HG03571 (cell line): Measurements from ENCODE around the gene CEBPG.

Source experiments
- ATAC-seq: cut with Tn5 transposase; IDR thresholded peaks from one replicate; pipeline ENCODE4 v1.9.1; 2021; ENCODE audit not compliant: unreplicated experiment

CEBPG gene

DNA sequence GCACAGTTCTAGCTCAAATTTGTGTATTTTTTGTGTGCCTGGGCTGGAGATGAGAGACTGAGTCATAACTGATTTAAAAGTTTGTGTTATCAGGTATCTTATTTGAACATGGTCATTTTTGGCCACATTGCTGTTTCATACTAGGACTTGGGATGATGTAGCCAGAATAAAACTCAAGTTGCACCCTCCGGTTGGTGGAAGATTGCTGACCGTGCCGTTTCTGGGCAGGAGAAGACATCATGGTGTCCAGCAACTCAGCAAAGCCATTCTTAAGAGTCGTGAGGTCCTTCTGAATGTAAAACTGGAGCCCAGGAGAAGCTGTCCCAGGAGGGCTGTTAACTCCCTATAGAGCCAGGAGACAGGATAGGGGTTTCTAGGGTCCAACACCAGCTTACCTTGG, 7.6 kb downstream of the CEBPG start:
- no peak for ATAC-seq

DNA sequence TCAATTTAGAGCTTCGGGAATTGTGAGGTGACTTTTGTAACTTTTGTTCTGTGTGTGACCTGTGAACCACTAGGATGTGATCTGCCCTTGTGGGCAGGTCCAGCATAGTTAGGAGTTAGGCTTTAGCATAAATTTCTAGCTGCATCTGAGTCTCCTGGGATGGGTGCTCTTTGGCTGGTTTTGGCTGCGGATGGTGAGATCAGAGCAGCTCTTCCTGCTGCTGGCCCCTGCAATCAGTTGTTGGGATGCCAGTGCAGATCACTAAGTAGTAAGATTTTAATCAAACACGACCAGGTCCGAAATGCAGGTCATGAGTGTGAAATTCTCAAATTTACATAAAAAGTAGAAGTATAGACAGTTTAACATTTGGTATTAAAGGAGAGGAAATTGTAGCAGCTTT, 8.5 kb downstream of the CEBPG start:
- ATAC-seq, result no peak

DNA sequence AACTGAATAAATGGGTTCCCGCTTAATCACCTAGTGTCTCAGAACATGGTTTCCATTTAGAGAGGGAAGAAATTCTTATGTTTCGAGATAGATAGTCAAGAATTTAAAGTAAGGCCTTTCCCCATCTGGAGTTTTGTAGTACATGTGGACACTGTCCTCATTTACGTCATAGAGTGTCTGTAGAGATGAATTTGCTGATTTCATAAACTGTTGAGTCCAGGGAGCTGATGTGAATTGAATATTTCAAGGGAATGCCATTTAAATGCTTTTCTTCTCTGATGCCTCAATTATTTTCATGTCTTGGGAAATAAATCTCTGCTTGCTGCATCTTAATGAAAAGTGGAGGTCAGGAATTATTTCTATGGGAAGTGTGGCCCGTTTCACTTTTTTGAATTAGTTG, 9.5 kb downstream of the CEBPG start:
- ATAC-seq, result no peak

DNA sequence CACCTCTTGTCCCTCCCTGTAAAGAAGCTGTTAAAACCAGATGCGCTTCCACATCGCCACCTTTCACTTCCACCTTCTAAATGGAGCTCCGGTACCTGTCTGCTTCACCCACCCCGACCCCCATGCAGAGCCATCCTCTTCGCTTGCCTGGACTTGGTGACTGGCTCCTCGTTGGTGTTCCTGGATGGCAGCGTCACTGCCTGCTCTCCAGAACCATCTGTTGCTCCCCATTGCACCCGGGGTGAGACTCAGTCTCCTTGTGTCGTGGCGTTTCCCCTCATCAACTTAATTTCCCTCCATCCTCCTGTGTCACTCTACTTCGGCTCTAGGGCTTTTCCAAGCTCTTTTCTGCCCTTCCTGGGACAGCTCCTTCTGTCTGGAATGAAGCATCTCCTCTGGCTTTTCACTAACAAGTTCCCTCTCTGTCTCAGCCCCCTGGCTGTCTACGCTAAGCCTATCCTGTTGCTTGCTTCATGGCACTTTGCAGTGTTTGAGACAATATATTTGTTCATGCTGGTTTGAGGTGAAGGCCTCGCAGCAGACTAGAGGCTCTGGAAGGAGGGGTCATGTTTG, 10.3 kb downstream of the CEBPG start:
- no peak for ATAC-seq

DNA sequence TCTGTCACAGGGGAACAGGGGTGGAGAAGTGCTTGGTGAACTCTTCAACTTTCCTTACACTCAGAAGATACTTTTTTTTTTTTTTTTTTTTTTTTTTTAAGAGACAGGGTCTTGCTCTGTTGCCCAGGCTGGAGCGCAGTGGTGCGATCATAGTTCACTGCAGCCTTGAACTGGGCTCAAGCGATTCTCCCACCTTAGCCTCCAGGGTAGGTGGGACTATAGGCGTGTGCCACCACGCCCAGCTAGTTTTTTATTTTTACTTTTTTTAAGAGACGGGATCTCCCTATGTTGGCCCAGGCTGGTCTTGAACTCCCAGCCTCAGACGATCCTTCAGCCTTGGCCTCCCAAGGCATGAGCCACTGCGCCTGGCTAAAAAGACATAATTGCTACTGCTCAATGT, 11.5 kb downstream of the CEBPG start:
- no peak for ATAC-seq

DNA sequence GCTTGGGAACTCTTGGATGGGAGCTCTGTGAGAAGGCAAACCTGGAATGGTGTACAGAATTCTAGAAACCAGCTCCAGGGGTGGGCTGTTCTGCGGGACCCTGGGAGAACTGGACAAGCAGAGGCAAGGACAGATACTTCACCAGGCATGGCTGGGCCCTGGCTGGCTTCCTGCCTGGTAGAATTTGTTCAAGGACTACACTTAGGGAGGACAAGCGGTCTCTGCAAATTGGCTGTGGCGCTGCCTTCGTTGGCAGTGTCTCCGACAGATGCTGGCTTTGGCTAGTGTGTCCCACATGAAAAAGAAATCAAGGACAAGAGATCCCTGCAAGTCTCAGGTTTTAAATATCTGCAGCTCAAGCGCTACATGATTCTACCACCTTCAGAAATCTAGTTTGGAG, 12.4 kb downstream of the CEBPG start:
- ATAC-seq, result no peak

DNA sequence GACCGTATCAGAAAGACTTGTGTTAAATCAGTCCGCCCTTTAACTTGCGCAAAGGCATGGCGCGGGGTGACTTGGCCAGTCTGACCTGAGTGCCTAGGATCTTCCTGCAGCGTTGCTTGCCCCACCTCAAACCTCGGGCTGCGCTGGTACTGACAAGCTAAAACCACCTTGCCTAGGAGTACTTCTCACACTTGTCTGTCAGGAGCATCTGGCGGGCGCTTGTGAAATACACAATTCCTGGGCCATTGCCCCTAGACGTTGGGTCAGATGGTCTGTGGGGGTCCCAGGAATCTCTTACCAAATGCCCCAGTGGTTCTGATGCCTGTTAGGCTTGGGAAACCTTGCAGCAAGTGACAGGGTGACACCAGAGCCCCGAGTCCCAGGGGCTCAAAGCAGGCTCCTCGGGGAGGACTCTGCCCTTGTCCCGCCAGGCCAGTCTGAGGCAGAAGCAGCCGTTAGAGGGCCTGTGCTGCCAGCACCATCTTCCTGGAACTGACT, 12.9 kb downstream of the CEBPG start:
- ATAC-seq, result no peak

DNA sequence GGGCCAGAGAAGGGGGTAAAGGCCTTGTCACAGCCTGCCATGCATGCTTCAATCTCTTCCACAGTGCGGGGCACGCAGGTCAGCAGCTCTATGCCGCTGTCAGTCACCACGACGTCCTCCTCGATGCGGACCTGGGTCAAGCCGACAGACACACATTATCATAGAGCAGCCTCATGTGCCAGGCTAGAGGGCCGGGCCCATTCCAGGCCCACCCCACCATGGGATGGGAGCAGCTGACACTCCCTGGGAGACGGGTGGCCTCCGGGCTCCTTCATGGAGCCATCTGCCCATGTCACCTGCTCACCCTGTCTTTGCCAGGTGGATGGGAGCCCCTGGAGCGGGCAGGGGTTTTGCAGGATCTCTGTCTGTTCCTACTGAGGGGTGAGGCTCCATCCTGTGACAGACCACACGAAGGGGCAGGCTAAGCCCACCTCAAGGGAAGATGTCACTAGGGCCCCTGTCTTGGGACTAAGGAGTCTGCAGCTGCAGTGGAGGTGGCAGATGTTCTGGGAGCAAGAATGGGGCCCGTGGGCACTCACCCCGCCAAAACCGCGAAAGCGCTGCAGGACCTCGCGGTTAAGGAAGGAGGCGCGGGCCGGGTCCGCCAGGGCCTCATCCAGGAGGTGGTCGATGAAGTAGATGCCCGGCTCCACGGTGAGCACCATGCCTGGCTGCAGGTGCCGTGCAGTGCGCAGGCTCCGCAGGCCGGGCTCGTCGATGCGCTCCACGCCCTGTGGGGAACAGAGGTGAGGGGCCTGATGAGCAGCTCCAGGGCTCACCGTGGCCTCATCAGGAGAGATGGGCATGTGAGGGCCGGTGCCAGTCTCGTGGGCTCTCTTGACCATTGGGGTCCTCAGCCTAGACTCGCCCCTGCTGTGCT, 14.1 kb downstream of the CEBPG start:
- no peak for ATAC-seq

DNA sequence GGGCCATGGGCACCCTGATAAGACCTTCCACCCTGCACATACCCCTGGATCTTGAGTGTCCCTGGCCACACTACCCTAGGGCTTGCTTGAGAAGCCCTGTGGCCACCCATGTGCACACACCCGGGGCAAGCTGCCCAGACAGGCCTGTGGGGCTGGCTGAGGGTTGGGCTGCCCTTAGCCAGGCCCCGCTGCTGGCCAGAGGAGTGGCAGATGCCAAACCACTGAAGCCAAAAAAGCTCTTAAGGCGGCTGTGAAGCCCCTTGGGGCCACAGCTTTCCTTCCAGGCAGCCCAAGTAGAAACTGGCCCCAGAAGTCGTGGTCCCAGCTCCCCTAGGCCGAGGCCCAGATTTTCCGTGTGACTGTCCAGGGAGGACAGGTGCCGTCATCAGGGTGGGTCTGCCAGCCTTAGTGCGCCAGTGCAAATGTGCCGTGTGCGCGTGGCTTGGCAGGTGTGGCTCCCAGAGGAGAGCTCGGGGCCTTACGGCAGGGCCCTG, 14.8 kb downstream of the CEBPG start:
- ATAC-seq, result no peak

DNA sequence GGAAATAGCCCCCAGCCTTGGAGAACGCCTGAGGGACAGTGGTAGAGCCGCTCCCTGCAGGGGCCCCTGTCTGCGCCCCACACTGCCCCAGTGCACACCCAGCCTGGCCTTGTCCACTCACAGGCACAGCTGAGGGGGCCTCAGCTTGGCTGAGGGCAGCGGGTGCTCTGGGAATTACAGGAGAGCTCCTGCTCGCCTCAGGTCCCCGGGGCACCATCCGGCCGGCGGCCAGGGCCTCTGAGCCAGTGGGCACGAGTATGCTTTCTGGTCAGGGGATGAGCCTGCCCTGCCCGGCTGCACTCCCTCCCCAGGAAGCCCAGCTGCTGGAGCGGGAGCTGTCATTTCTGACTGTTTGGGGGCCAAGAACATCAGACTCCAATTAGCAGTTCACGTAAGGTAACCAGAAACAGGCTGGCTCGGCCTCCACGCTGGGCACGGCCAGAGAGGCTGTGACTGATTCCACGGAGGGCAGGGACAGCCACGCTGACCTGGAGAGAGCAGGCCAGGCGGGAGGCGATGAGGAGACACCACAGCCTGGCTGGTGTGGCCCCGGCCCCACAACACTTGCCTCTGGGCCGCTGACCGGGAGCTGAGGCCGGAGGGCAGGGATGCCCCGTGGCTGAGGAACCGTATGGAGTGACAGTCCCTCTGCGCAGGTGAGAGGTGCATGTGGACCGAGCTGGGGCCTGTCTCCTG, 15.4 kb downstream of the CEBPG start:
- ATAC-seq, result no peak

DNA sequence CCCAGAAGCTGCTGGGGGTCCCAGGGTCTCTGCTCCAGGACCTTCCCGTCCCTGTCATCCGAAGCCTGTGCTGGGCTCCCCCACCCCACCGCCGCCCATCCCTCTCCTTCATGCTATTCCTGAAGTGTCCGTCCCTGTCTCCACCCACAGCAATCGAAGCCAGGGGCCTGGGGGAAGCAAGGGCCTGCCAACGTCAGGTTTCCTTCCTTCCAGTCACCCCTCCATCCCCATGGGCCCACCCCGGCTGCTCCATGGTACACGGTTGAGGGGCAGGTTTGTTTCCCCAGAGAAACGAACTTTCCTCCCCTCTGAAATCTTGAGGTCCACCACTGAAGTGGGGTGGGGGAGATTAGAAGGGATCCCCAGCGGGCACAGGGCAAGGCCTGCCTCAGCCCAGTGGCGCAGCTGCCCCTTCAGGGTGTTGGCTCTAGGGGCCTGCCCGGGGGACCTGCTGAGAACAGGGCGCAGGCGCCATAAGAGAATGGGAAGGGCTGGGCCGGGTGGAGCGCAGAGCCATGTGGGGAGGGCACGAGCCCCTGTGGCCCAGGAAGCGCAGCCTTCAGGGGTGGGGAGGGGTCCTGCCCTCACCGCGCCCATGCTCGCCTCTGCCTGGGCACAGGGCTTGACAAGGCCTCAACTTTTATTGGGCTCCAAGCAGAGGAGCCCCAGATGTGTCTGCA, 16.1 kb downstream of the CEBPG start:
- no peak for ATAC-seq

DNA sequence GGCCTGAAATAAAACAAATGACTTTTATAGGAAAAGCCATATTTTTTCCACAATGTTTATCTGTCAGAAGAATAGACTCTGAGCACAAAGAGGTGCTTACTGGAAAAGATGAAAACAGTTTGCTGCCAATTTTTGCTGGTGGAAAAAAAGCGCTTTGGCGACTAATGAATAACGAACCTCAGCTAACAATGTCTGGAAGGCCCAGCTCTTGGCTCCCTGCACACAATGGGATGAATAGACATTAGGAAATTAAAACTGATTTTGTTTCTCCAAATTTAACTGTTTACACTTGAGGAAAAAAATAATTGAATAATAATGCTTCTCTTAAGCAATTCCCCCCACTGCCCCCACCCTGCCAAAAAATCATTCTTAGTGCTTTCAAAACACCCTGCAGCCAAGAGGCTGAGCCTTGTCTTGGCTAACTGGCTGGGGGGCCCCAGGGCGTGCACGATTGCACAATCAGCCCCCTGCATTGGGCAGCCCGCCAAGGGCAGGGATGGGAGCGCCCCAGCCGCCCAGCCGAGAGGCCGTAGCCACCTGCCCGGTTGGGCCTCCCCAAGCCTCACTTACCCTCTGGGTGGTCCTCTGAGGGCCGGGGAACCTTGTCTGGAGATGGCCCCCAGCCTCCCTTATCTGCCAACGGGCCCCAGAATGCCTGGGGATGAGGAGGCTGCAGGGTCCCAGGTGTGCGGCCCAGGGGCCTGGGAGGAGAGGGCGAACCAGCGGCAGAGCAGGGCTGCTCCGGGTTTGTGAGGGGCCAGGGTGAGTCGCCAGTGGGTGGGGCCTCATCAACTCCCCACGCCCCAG, 16.8 kb downstream of the CEBPG start:
- ATAC-seq, result no peak

DNA sequence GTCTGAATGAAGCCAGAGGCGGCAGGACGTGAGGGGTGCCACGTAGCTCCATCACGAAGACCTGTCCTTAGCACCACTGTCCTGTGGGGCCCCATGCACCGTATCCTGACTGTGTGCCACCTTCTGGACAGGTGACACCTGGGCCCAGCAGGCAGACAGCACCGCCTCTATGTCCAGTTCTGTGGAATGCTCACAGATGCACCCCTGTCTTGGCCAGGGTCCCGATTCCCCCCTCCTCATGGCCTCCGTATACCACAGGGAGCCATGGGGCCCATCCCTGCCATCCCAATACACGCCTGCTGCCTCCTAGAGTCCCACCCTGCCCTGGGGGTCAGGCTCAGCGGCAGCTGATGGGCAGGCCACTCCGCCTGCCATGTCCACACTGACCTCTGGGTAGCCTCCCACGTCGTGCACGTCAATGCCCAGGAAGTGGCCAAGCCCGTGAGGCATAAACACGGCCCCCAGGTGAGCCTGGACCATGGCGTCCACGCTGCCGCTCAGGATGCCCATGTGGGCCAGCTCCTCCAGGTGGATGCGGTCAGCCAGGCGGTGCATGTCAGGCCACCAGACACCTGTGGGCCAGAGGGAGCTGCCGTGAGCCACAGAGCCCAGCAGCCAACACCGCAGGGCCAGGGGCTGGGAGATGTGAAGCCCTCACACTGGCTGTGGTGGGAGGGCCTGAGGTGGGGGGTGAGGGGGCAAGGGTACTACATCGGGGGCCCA, 17.6 kb downstream of the CEBPG start:
- ATAC-seq, result no peak

DNA sequence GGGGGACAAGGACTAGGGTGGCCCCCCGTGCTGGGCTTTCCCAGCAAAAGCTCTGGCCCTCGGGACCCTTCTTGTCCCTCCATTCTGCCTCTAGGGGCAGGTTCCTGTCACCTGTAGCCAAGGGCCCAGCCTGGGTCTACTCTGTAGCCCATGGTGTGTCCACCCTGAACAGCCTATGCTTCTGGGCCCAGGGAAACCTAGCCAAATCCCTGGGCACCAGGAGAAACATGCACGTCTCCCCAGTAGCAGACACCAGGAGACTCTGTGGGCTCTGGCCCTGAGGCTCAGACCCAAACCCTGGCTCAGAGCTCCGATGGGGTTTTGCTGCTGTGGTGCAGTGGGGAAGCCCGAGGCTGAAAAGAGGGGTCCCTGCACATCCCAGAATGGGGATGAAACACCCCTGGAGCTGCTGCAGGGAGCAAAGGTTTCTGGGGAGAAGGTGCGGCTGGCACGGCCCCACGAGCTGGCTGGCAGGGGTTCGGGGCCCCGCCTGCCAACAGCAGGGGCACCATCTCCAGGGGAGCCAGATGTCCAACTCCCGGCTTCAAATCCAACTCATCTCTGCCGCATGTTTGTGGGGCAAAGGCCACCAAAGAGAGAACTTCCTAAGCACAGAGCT, 18.2 kb downstream of the CEBPG start:
- ATAC-seq, result no peak

DNA sequence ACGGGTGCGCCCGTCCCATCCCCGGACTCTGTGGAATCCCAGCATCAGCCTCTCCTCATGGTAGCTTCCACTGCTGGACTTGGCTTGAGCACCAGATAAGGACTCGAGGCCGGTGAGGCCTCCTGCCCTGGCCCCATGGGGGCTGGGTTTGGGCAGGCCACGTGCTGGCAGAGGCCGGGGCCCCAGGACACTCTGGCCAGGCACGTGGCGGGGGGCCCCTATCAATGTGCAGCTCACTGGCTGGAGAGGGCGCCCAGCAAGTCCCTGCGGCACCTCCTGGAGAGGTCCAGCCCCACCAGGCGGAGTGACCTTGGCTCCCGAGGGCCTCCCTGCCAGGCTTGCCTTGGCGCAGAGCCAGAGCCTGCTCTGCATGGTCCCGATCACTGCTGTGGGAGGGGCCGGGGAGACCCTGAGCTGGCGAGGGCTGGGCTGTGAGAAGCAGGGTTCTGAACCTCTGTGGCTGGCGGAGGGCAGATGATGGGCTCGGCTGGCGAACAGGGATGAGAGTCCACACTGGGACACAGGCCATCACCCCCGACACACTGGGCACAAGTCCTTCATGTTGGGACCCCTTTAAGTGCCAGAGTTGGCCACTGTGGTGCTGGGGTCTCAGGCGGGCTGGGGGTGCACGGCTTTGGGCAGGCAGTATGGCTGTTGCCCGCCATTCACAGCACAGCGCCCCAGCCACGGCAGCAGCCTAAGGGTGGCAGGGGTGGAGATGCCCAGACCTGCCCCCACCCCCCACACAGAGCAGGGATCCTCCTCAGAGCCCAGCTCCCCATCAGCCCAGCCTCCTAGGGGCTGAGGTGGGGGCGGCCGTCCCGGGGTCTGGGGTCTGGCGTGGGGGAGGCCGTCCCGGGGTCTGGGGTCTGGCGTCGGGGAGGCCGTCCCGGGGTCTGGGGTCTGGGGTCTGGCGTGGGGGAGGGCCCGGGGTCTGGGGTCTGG, 19.1 kb downstream of the CEBPG start:
- ATAC-seq, result no peak

DNA sequence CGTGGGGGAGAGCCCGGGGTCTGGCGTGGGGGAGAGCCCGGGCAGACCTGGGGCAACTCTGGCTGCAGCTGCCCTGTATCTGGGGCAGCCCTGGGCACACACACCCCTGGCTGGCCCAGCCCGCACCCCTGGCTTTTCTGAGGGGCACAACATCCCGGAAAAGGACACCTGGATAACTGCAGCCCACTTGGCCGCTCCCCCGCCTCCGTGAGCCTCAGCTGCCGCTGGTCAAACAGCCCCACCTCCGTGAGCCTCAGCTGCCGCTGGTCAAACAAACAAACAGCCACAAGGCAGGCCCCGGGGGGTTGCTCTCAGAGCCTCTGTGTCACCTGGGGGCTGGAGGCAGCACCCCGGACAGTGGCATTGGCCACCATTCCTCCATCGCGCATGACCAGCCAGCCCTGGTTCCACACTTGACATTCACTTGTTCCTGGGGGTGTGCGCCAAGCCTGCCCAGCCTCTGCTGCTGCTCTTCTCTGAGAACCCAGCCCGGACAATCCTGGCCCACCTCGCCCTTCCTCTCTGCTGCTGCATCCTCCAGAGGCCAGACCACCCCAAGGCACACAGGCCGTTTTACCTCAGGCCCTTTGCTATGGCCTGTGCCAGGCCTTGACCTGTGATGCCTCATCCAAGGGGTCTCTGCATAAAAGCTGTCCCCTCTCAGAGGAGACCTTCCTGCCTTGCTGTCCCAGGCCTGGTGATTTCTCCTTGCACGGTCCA, 19.9 kb downstream of the CEBPG start:
- no peak for ATAC-seq

DNA sequence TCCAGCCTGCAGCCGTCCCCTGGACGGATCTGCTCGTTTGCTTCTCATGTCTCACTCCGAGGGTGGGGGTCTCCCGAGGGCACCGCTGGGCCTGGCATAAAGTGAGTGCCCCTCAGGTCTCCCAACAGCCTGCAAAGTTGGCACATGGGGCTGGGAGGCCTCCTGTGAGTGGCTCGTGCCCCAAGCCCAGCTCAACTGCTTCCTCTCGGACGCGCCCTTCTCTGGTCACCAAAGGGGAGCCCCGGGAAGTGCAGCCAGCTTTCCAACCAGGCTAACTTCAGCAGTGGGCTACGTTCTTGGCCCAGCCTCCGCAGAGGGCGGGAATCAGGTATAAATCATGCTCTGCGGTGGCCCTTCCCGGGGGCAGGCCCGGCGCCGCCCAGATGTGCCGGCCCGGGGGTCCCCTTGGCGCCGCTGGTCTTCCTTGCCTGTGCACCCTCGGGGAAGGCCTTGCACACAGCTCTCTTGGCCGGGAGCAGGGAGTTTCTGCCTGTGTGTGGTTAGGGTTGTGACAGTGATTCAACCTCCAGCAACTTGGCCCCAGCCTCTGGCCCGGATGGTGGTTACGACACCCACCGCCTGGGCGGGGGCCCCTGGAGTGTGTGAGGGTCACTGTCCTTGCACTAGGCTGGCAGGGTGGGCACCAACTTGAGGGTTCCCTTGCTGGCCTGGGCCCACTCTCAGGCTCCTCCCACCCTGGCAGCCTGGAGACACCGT, 20.7 kb downstream of the CEBPG start:
- ATAC-seq, result no peak
